GM19395 (cell line): ENCODE results near the gene ARAP1.

Experiments used
- ATAC-seq: cut with Tn5 transposase; IDR thresholded peaks from one replicate; pipeline ENCODE4 v1.9.1; 2021; ENCODE audit warnings: mild to moderate bottlenecking, moderate library complexity; ENCODE audit not compliant: unreplicated experiment

Gene ARAP1

DNA sequence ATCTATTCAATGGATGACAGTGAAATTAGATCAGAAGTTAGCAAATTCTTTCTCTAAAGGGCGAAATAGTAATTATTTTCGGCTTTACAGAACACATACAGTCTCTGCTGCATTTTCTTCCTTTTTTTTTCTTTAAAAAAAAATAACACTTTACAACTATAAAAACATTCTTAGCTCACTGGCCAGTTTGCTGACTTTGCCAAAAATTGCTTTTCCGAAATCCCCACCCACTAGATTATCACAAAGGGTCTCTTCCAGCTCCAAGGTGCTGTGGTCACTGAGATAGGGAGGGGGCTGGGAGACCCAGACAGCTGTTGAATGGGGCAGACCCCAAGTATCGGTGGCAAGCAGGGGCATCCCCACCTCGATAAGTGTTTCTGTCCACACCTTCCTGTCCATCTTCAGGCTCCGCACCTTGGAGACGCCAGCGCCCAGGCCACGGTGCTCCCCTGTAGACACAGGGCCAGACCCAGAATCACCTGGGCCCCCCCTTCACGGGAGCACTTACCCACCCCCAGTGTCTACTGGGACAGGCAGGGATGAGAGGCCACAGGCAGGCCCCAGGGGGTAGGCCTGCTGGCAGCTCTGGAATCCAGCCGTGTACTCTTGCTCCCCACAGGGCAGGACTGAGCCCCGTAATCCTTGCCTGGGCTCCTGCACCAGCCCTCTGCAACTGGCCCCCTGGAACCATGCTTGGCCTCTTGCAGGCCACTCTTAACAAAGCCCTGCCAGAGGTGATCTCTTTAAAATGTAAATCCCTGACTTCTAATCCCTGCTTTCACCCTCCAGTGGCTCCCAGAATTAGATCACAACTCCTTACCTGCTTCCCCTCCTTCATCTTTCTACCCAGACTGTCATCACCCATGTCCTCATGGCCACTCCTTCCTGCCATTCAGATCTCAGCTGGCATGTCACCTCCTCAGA, 46.5 kb downstream of the ARAP1 start:
- ATAC-seq = no peak

GRCh38 chr11:72704783-72705265, 47.4 kb downstream of the ARAP1 start:
- no peak for ATAC-seq

DNA sequence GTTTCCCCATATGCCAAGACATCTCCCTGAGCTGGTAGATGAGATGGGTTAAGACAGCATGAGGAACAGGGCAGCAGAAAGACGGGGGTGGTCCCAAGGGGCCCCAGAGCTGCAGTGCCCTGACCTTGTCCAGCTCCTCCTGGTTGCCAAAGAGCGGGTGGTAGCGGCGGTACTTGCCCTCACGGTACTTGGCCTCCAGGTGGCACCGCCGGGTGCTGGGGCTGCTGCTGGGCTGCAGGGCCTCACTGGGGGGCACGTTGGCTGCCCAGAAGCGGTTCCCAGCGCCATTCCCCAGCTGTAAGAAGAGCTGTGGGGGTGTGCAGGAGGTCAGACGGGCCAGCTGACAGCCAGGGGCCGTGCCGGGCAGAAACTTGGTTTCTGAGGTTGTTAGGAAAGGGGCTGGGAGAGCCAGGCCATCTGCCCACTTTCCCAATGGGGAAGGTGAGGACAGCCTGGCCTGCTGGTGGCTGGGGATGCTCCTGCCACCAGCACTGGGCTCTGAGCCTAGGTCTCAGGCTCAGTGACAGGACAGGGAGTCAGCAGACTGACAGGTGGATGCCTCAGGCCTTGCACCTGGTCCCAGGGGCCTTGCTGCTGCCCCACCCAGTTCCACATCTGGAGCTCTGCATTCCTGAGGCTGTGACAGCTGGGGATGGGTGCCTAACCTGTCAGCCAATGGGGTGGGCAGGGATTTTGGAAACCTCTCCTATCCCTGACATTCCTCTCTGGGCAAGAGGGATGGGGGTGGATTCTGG, 48.0 kb downstream of the ARAP1 start:
- no peak for ATAC-seq

- no peak for ATAC-seq
Observed at GRCh38 chr11:72703267-72704008, 48.8 kb downstream of the ARAP1 start.

DNA sequence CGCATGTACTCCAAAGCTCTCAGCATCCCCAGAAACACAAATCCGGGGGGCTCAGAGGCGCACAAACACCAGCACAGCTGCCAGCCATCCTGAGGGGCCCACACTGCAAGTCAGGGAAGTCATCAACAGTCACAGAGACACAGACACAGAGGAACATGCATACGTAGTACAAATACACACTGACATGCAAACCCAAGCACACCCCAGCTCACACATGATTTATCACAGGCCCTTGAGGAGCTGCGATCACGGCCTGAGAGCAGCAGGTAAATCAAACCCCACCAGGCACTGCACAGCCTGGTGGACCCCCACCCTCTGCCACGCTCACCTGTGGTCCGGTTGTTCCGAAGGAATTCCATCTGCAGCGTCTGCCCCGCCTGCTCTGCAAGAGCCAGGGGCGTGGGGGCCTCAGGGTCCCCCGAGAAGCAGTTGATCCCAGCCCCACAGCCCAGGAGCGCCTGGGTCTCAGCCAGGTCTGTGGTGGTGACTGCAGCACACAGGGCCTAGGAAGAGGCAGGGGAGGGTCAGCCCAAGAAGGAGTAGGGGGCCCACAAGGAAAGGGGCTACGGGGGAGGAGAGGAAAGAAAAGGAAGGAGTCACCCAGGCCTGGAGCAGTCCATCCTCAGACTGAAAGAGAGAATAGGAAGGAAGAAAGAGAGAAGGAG, 49.5 kb downstream of the ARAP1 start:
- no peak for ATAC-seq

GRCh38 chr11:72702096-72702495, 50.1 kb downstream of the ARAP1 start:
- no peak for ATAC-seq

GRCh38 chr11:72701466-72701865, 50.7 kb downstream of the ARAP1 start:
- ATAC-seq = no peak

- ATAC-seq = no peak
Observed at GRCh38 chr11:72700146-72700545, 52.1 kb downstream of the ARAP1 start.

DNA sequence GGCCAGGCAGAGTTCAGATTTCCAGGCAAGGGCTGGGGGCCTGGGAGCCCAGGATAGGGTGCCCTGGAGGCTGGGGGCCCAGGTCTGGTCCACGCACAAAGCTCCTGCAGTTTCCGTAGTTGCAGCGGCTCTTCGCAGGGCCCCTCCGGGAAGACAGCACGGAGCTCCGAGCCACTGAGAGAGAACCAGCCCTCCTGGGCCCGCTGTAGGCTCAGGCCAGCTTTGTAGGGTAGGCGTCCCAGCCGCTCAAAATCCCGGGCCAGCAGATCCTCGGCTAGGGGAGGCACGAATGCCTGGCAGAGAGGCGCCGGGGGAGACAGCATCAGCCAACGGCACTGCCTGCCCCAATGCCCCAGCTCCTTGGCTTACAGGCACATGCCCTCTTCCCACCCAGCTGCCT, 54.4 kb downstream of the ARAP1 start:
- ATAC-seq = no peak

DNA sequence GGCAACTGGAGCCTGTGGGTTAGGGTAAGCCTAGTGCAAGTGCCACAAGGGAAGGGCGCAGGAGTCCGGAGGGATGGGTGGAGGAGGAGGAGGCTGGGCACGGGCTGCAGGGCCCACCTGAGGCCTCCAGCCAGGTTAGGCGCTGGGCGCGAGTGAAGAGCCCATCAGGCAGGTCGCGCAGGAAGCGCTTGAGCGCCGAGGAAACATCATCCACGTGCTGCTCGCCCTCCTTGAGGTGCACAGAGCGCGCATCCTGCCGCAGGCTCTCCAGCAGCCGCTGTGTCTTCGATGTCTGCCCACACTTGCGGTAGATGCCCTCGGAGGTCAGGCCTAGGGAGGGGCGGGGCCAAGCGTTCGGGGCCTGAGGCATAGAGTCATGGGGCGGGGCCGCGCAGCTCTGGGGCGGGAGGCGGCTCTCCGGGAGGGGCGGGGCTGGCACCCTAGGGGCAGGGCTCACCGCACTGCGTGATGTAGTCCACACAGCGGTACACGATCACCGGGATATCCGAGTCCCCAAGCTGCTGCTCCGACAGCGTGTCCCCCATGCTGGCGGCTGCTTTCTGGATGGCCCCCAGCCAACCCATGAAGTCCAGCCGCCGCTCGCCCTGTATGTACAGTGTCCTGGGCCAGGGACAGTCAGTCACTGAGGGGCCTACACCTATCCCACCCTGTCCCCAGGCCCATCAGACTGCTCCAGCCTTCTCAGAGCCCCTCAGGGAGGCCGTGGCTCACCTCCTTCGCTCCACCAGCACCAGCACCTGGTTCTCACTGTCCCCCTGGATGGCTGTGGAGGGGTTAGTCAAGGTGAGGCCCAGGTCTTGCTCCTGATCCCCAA, 55.1 kb downstream of the ARAP1 start:
- no peak for ATAC-seq

- no peak for ATAC-seq
Observed at GRCh38 chr11:72695354-72695753, 56.9 kb downstream of the ARAP1 start.

GRCh38 chr11:72693271-72693968, 58.8 kb downstream of the ARAP1 start:
- ATAC-seq = no peak

GRCh38 chr11:72692498-72693237, 59.5 kb downstream of the ARAP1 start:
- ATAC-seq = no peak

- ATAC-seq = no peak
Observed at GRCh38 chr11:72690166-72690565, 62.0 kb downstream of the ARAP1 start.

DNA sequence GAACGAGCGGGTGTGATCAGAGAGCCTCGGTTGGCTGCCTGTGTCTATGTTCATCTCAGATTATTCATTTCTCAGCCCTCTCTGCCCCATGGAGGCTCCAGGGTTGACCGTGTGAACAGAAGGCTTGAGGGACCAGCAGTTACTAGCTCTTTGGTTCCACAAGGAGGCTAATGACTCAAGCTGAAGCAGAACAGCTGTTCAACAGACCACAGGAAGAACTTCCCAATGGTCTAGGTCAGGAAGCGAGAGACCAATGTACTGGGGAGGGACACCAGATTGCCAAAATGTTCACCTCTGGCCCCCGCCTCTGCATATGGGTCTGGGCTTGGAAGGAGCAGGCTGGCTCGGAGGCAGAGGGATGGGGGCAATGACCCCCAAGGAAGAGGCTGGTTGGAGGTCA, 63.3 kb downstream of the ARAP1 start:
- ATAC-seq = no peak

- ATAC-seq = no peak
Observed at GRCh38 chr11:72688486-72688885, 63.7 kb downstream of the ARAP1 start.

DNA sequence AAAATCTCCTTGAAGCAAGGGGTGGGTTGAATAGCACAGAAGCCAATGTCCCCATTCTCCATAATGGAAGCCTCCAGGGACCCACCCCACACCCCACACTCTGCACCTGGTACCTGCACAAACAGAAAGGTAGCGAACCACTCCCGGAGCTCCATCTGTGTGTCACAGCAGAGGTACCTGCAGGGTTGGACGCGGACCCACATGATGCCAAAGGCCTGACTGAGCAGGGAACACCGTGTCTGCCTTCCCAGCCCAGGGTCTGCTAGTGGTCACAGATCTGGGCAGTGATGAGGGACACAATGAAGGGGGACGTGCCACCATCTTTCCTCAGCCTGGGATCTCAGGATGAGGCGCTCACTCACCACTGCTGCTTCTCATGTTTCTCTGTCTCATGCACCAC, 64.9 kb downstream of the ARAP1 start:
- ATAC-seq = no peak

DNA sequence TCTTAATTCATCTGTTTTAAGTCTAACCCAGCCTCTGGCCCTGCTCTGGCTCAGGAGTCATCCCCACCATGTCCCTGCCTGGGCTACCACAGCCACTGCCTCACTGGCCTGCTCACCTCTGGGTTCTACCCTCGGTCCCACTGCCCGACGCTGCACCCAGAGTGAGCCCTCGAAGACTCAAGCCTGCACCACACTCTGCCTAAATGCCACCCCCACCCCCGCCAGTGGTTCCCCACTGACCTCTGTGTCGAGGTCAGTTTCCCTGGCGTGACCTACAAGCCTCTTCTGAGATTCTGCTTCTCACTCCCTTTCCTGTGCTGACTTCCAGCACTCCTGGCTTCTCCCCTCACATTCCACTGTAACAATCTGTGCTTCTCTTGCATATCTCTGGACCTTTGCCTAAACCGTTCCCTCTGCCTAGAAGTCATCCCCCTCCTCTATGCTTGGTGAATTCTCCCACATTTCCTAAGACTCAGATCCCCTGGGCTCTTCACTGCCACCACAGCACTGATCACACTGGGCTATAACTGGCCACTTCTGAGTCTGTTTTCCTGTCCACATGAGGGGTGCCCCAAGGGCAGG, 65.5 kb downstream of the ARAP1 start:
- no peak for ATAC-seq
